ENCODE results near the gene NRP1. TPM values are rescaled to one million over a fixed set of nuclear protein-coding genes. Genes with fewer than 3 reads are reported as not detected.

NRP1 gene
- total and polyA plus RNA-seq, 4 experiments from 2014 or later: 1.6 TPM; not detected in 2

DNA sequence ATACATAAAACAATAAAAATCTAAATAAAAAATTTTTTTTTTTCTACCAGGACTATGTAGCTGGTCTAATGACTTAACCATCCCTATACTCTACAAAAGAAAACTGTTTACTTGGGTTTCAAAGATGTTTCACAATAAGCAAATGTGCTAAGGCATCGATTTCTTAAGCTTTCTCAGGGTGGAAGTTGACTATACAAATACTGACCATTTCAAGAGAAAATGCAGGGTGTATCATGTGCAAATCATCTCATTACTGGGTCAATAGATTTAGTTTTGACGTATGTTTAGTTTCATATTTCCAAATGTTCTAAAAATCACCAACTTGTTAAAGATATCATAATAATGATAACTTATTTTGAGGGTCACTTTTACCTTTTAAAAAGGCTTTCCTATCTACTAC is 7.5 kb downstream of the NRP1 start:
- ChIA-PET CTCF (ENCODE audit: partially characterized antibody) (interaction anchor here (0.5 to 3.0 kb wide), 5 partner anchors 9 to 1312 kb away, joined by 3 to 13 read pairs (median 8); no protein-coding TSS in a partner anchor), POLR2A (ENCODE audit: partially characterized antibody) (no interaction called here)
- no peaks in the 10 kb centered on the region for H3K9me3 Mint-ChIP-seq
- Histone ChIP-seq H3K27ac (ENCODE audit: low read depth, low read length) (no peak overlapping the region), H3K27me3 (ENCODE audit: insufficient read depth, low read length) (peaks cover 4% of the 10 kb centered on the region), H3K4me3 (ENCODE audit: low read length in 2 of 2) (no peak overlapping the region), H3K9me3 (ENCODE audit: control insufficient read depth in 1 of 2, low read length in 2 of 2) (no peaks in the 10 kb centered on the region), H3K36me3 (ENCODE audit: insufficient read depth, low read length) (no peaks in the 10 kb centered on the region), H3K4me1 (ENCODE audit: insufficient read depth, low read length) (no peaks in the 10 kb centered on the region)
- intact Hi-C loops (cut with micrococcal nuclease): no loop called here
- H3K4me3 Mint-ChIP-seq: no peak overlapping the region
- no peaks in the 10 kb centered on the region for H3K36me3 Mint-ChIP-seq
- no peak overlapping the region for H3K27ac Mint-ChIP-seq
- DNase-seq: no peak
- peaks cover 35 to 41% of the 10 kb centered on the region in 2 donors for H3K27me3 Mint-ChIP-seq
- peaks cover 1 to 12% (median 7%) of the 10 kb centered on the region in 4 donors for H3K4me1 Mint-ChIP-seq

DNA sequence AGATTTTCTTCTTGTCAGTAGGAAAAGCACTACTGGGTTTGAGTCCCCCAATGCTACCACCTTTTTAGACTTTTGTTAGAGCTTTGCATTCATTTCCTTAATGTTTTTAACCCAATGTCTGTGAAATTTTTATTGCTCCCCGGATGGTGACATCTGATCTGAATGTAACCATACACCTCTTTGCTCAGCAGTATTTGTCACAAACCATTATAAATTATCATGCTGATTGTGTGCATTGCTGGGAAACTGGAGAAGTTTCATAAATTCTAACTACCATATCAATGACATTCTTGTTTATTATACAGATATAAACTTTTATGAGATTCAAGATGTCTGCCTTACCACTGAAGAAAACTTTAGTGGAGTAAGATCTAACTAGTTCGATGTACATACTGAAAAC is 8.5 kb downstream of the NRP1 start:
- H3K36me3 ChIP-seq (ENCODE audit: insufficient read depth, low read length): no peaks in the 10 kb centered on the region
- H3K9me3 Mint-ChIP-seq: no peaks in the 10 kb centered on the region
- no peak overlapping the region for H3K27ac ChIP-seq (ENCODE audit: low read depth, low read length)
- ChIA-PET POLR2A (ENCODE audit: partially characterized antibody) (no interaction called here), CTCF (ENCODE audit: partially characterized antibody) (interaction anchor here (1.0 kb wide), 1 partner anchor 133 kb away, joined by 3 read pairs; no protein-coding TSS in a partner anchor)
- no peaks in the 10 kb centered on the region for H3K4me1 ChIP-seq (ENCODE audit: insufficient read depth, low read length)
- H3K27ac Mint-ChIP-seq: no peak overlapping the region
- DNase-seq: no peak
- H3K9me3 ChIP-seq (ENCODE audit: control insufficient read depth in 1 of 2, low read length in 2 of 2): no peaks in the 10 kb centered on the region
- no peak overlapping the region for H3K4me3 ChIP-seq (ENCODE audit: low read length in 2 of 2)
- H3K36me3 Mint-ChIP-seq: no peaks in the 10 kb centered on the region
- H3K4me3 Mint-ChIP-seq: no peak overlapping the region
- H3K27me3 Mint-ChIP-seq: peaks cover 31 to 32% of the 10 kb centered on the region in 2 donors
- H3K27me3 ChIP-seq (ENCODE audit: insufficient read depth, low read length): peaks cover under 1% of the 10 kb centered on the region
- H3K4me1 Mint-ChIP-seq: peaks cover 1 to 7% (median 4%) of the 10 kb centered on the region in 4 donors
- intact Hi-C loops (cut with micrococcal nuclease): no loop called here

DNA sequence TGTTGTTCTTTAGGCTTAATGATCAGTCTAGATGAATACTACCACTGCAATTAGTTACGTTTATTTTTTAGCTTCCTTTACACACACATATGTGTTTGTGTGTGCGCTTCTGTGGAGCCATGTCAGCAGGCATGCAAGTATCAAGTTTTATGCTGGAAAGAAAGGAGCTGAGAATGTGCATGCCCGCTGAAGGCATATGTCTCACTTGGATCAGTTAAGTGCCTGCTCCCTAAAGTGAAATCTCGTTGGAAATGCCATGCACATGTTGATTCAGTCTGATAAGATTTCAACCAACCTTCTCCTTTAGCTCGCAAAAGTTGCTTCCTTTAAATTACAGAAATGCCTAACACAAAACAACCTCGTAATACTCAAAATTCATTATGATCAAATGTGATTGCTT is 10.7 kb downstream of the NRP1 start:
- intact Hi-C loops (cut with micrococcal nuclease): no loop called here
- POLR2A ChIA-PET (ENCODE audit: partially characterized antibody): no interaction called here
- Mint-ChIP-seq H3K9me3 (no peaks in the 10 kb centered on the region), H3K27ac (no peak overlapping the region), H3K4me1 (peaks cover 0 to 2% (median 0%) of the 10 kb centered on the region in 4 donors), H3K4me3 (no peak overlapping the region), H3K27me3 (peaks cover 21% of the 10 kb centered on the region in 2 donors), H3K36me3 (no peaks in the 10 kb centered on the region)
- no peaks in the 10 kb centered on the region for H3K36me3 ChIP-seq (ENCODE audit: insufficient read depth, low read length)
- no peaks in the 10 kb centered on the region for H3K4me1 ChIP-seq (ENCODE audit: insufficient read depth, low read length)
- DNase-seq: no peak
- H3K27me3 ChIP-seq (ENCODE audit: insufficient read depth, low read length): no peaks in the 10 kb centered on the region
- H3K4me3 ChIP-seq (ENCODE audit: low read length in 2 of 2): no peak overlapping the region
- H3K9me3 ChIP-seq (ENCODE audit: control insufficient read depth in 1 of 2, low read length in 2 of 2): no peaks in the 10 kb centered on the region
- CTCF ChIA-PET (ENCODE audit: partially characterized antibody): interaction anchor here (0.9 to 2.4 kb wide), 3 partner anchors 9 to 131 kb away, joined by 3 to 13 read pairs (median 3); no protein-coding TSS in a partner anchor
- H3K27ac ChIP-seq (ENCODE audit: low read depth, low read length): no peak overlapping the region

DNA sequence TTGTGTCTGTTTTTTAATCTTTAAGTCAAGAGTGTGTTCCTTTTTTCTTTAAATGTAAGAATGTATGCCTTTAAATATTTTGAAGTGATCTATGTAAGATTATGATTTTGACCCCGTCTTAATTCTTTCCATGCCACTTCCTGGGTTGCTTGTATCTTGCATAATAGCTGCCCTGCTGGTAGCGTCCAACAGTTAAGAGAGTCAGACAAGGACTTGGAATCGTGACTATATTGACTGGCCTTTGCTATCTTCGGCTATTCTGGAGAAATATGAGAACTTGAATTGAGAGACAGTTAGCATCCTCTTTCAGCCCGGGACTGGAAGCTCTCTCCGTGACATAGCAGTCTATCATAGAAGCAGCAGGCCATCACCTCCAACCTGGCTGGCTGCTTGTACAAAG is 13.0 kb downstream of the NRP1 start:
- intact Hi-C loops (cut with micrococcal nuclease): no loop called here
- Mint-ChIP-seq H3K4me1 (peaks cover 0 to 2% (median 0%) of the 10 kb centered on the region in 4 donors), H3K27ac (no peak overlapping the region), H3K9me3 (no peaks in the 10 kb centered on the region), H3K36me3 (no peaks in the 10 kb centered on the region), H3K27me3 (peaks cover 12% of the 10 kb centered on the region in 2 donors), H3K4me3 (no peak overlapping the region)
- no peaks in the 10 kb centered on the region for H3K36me3 ChIP-seq (ENCODE audit: insufficient read depth, low read length)
- no peaks in the 10 kb centered on the region for H3K4me1 ChIP-seq (ENCODE audit: insufficient read depth, low read length)
- ChIA-PET CTCF (ENCODE audit: partially characterized antibody) (interaction anchor here (2.4 kb wide), 1 partner anchor 11 kb away, joined by 13 read pairs; no protein-coding TSS in a partner anchor), POLR2A (ENCODE audit: partially characterized antibody) (no interaction called here)
- H3K27me3 ChIP-seq (ENCODE audit: insufficient read depth, low read length): no peaks in the 10 kb centered on the region
- no peak overlapping the region for H3K27ac ChIP-seq (ENCODE audit: low read depth, low read length)
- DNase-seq: no peak
- H3K4me3 ChIP-seq (ENCODE audit: low read length in 2 of 2): no peak overlapping the region
- no peaks in the 10 kb centered on the region for H3K9me3 ChIP-seq (ENCODE audit: control insufficient read depth in 1 of 2, low read length in 2 of 2)

DNA sequence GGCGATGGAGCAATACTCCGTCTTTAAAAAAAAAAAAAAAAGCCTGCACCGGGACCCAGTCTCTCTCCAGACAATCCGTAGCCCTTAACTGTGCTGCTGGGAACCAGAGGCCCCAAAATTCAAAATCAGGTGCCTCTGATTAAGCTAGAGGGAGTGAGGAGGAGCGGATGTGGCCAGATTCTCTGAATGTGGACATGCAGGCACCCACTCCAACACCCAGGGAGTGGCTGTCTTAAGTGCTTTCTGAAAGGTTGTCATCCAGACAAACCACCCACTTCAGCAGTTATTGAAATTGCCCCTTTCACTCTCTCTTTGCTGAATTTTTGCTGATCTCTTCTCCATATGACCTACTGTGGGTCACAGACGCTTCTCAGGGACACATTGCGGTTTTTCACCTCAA is 14.2 kb downstream of the NRP1 start:
- Mint-ChIP-seq H3K4me1 (peaks cover 0 to 2% (median 0%) of the 10 kb centered on the region in 4 donors), H3K36me3 (no peaks in the 10 kb centered on the region), H3K4me3 (no peak overlapping the region), H3K27me3 (peaks cover 9 to 11% of the 10 kb centered on the region in 2 donors), H3K27ac (no peak overlapping the region), H3K9me3 (peaks cover 0 to 2% (median 0%) of the 10 kb centered on the region in 8 donors)
- Histone ChIP-seq H3K4me3 (ENCODE audit: low read length in 2 of 2) (no peak overlapping the region), H3K27ac (ENCODE audit: low read depth, low read length) (no peak overlapping the region), H3K4me1 (ENCODE audit: insufficient read depth, low read length) (no peaks in the 10 kb centered on the region), H3K36me3 (ENCODE audit: insufficient read depth, low read length) (no peaks in the 10 kb centered on the region), H3K27me3 (ENCODE audit: insufficient read depth, low read length) (no peaks in the 10 kb centered on the region), H3K9me3 (ENCODE audit: control insufficient read depth in 1 of 2, low read length in 2 of 2) (no peaks in the 10 kb centered on the region)
- intact Hi-C loops (cut with micrococcal nuclease): no loop called here
- CTCF ChIA-PET (ENCODE audit: partially characterized antibody): no interaction called here
- DNase-seq: no peak
- POLR2A ChIA-PET (ENCODE audit: partially characterized antibody): no interaction called here

DNA sequence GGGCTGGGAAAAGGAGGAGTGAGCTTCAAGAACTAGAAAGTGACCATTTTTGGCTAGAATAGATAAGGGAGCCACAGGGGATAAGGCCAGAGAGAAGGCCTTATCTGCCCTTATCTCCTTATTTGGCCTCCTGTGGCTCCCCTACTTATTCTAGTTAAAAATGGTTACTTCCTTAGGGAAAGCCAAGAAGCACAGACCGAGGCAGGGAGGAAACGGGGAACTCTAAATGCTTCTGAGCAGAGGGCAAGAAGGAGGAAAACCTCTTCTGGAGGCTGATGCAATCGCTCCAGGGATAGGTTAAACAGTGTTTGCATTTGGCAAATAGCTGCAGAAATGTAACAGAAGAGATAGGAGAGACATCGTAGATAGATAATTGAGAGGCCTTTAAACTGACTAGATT is 18.6 kb downstream of the NRP1 start:
- POLR2A ChIA-PET (ENCODE audit: partially characterized antibody): no interaction called here
- Mint-ChIP-seq H3K9me3 (peaks cover 0 to 4% (median 0%) of the 10 kb centered on the region in 8 donors), H3K27ac (no peak overlapping the region), H3K4me3 (no peak overlapping the region), H3K27me3 (peaks cover 1 to 7% of the 10 kb centered on the region in 2 donors), H3K36me3 (peaks cover 0 to under 1% of the 10 kb centered on the region in 2 donors), H3K4me1 (peaks cover 0 to 2% (median 0%) of the 10 kb centered on the region in 4 donors)
- Histone ChIP-seq H3K36me3 (ENCODE audit: insufficient read depth, low read length) (no peaks in the 10 kb centered on the region), H3K27me3 (ENCODE audit: insufficient read depth, low read length) (no peaks in the 10 kb centered on the region), H3K4me1 (ENCODE audit: insufficient read depth, low read length) (no peaks in the 10 kb centered on the region), H3K9me3 (ENCODE audit: control insufficient read depth in 1 of 2, low read length in 2 of 2) (no peaks in the 10 kb centered on the region), H3K27ac (ENCODE audit: low read depth, low read length) (no peak overlapping the region), H3K4me3 (ENCODE audit: low read length in 2 of 2) (no peak overlapping the region)
- CTCF ChIA-PET (ENCODE audit: partially characterized antibody): interaction anchor here (2.0 kb wide), 1 partner anchor 123 kb away, joined by 6 read pairs; no protein-coding TSS in a partner anchor
- intact Hi-C loops (cut with micrococcal nuclease): no loop called here
- DNase-seq: no peak

DNA sequence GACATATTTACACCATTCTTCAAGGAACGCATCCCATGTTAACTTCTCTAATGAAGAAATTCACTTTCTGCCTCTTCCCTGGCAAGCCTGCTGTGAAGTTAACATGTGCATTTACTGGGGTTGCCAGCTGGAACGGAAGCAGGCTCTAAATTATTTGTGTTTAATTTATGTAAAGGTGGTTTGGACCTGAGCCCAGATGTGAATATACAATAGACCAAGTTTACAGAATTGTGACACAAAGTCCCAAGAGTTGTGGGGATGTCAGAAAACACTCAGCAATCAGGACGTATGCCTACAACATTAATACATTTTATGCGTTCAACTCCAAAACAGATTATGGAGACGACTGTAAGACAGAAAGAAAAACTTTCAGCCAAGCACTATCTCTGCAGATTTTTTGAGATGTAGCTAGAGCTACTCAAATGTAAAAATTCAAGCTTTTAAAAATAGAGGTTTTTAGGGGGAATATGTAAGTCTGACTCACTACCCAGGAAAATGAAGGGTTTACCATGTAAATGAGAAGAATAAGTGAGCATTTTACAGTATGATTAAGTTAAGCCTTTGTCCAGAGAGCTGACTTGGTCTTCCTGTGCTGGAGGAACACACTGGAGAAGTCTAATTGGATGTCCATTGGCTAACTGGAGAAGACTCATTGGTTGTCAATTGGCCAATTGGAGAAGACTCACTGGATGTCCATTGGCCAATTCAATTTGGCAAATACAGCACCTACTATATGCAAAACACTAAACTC is 19.5 kb downstream of the NRP1 start:
- Mint-ChIP-seq H3K9me3 (peaks cover 0 to 4% (median 0%) of the 10 kb centered on the region in 8 donors), H3K27me3 (peaks cover 4 to 7% of the 10 kb centered on the region in 2 donors), H3K36me3 (peaks cover 0 to 6% of the 10 kb centered on the region in 2 donors), H3K4me1 (no peaks in the 10 kb centered on the region), H3K27ac (no peak overlapping the region), H3K4me3 (no peak overlapping the region)
- intact Hi-C loops (cut with micrococcal nuclease): no loop called here
- no peak for DNase-seq
- H3K27me3 ChIP-seq (ENCODE audit: insufficient read depth, low read length): no peaks in the 10 kb centered on the region
- H3K27ac ChIP-seq (ENCODE audit: low read depth, low read length): no peak overlapping the region
- POLR2A ChIA-PET (ENCODE audit: partially characterized antibody): no interaction called here
- CTCF ChIA-PET (ENCODE audit: partially characterized antibody): no interaction called here
- H3K36me3 ChIP-seq (ENCODE audit: insufficient read depth, low read length): no peaks in the 10 kb centered on the region
- H3K9me3 ChIP-seq (ENCODE audit: control insufficient read depth in 1 of 2, low read length in 2 of 2): no peaks in the 10 kb centered on the region
- no peaks in the 10 kb centered on the region for H3K4me1 ChIP-seq (ENCODE audit: insufficient read depth, low read length)
- no peak overlapping the region for H3K4me3 ChIP-seq (ENCODE audit: low read length in 2 of 2)
